NCI-H774 (cell line): ENCODE data around the gene MMP8.
"Not testable (repeated sequence)": the region's sequence is repeated elsewhere in the genome, so short reads cannot be mapped to it uniquely, and the experiment has no call there.

ENCODE experiments used
- DNase-seq: peaks from one replicate; lab custom pipeline; 2025; lab: John Stamatoyannopoulos, UW

The MMP8 gene

DNA sequence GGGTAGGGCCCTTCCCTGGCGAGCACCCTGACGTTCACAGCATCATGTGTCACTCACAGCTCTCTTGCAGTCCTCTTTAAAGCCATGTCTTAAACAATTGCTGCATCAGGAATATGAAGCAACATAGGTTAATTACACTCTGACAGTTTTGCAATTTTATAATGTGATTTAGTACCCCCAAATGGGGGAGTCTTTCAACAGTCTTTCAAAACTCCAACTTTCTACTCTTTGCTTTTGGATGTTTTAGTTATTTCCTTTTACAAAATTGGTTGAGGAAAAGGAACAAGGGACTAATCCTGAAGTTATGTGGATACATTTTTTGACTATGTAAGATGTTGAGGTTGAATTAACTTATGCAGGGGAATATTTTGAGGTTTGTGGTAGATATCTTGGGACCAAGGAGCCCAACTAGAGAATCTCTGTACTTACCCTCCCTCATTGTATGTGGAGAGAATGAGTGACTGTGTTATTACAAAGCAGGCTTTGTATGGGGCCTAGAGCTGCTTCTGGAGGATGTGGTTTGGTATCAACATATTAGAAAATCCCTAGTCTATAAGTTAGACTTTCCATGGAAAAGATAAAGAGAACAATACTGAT lies at the start of gene MMP8:
Gene MMP8 (minus strand): TSS at position 51 of the 597 bp plus-strand sequence. CDS start 99 bp downstream, outside the sequence.
- DNase-seq = no peak

- no peak for DNase-seq
Observed at GRCh38 chr11:102773386-102773785, 48.6 kb upstream of the MMP8 start.

- DNase-seq = no peak
Observed at GRCh38 chr11:102771351-102771750, 46.6 kb upstream of the MMP8 start.

DNA sequence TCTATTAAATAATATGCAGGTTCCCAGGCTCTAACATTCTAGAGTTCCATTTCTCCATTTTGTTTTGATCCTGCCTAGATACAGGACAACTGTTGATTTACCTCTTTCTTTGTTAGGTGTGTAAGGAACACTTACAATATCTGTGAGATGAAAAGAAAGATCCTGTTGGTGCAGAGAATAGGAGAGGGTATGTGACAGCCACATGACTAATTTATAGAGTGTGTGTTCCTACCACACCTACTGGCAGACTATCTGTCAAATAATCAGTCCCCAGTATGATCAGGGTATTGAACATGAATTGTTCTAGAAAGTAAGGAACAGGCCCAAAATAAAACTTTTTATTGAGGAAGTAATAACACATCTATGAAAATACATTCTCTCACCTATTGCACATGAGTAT lies 45.4 kb upstream of the MMP8 start:
- DNase-seq = no peak

DNA sequence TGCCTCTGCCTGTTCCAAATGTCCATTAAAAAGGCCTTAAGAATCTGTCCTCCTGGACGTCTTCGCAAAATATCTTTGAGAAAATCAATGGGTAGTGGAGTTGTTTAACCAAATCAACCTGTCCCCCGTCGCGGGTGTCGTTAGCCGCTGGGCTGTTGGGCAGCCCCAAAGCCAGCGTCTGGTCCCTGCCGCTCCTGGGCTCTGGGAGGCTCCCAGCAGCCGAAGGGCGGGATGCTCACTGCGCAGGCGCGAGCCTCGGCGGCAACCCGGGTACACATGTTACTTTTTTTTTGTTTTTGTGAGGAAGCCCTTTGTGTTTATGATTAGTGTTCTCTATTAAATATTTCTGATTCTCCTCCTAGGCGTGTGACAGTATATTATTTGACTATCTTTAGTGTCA lies 43.0 kb upstream of the MMP8 start:
- DNase-seq = no peak

- DNase-seq = no peak
Observed at GRCh38 chr11:102763440-102763839, 38.7 kb upstream of the MMP8 start.

- DNase-seq = no peak
Observed at GRCh38 chr11:102762361-102762767, 37.6 kb upstream of the MMP8 start.

GRCh38 chr11:102761646-102762238 lies 37.0 kb upstream of the MMP8 start:
- no peak for DNase-seq

DNA sequence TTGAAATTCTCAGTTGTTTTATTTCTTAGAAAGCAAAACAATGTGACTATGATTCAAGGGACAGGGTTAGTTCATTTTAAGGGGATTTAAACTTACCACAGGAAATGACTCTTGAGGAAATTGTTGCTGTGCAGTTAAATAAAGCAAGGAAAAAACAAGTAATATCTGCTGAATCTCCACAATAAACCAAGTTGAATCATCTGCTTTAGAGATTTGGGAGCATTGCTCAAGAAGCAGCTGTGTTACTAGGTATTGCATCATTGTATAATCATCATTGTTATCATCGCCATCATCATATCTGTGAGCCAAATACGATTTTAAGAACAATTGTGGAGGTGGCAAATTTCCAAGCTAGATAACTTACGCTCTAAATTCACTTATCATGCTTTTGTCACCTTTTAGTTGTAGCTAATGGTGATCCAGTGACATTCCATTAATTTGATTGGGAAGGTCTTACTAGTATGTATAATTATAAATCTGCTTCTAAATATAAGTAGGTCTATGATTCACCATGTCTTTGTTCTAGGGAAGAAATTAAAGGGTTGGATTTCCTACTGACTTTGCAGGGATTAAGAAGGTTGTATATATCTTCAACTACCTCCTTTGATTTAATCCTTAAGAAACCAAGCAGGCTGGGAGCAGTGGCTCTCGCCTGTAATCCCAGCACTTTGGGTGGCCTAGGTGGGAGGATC lies 35.7 kb upstream of the MMP8 start:
- no peak for DNase-seq

GRCh38 chr11:102757823-102758549 lies 33.2 kb upstream of the MMP8 start:
- DNase-seq = no peak

- no peak for DNase-seq
Observed at GRCh38 chr11:102753267-102753666, 28.5 kb upstream of the MMP8 start.

DNA sequence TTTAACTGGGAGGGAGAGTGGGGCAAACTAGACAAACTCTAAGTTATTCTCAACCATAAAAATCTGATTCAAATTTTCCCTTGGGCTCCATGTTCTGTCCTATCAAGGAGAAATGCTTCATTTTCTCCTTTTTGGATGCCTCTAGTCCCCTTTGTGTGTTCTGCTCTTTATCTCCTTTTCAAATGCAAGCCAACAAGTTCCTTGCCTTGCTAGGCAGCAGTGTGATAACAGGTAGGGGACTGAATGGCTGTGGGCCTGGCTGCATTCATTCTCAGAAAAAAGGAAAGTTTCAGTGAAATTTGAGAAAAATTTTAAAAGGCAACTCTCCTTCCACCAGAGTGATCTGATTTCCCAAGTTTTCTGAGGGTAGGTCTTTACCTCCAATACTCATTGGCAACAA lies 26.9 kb upstream of the MMP8 start:
- no peak for DNase-seq

DNA sequence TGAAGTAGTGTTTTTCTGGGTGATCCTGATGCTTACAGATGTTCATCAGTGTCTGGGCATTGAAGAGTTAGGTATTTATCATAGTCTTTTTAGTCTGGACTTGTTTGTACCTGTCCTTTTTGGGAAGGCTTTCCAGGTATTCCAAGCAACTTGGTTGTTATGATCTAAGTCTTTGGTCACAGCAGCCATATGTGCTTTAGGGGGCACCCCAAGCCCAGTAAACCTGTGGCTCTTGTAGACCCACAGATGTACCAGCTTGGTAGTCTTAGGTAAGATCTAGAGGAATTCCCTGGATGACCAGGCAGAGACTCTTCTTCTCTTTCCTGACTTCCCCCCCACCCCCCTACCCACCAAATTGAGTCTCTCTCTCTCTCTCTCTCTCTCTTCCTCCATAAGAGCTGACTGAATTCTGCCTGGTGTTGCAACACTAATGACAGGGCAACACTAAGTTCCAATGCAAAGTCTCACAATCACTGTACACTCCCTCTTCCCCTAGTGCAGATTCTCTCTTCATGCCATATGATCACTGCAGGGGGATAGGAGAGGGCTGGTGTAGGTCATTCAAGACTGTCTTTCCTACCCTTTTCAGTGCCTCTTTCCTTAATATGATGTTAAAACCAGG lies 24.5 kb upstream of the MMP8 start:
- DNase-seq = no peak

- not testable (repeated sequence) for DNase-seq
Observed at GRCh38 chr11:102746746-102747578, 22.2 kb upstream of the MMP8 start.

GRCh38 chr11:102734650-102735049 lies 9.9 kb upstream of the MMP8 start:
- DNase-seq = no peak

GRCh38 chr11:102733232-102733875 lies 8.6 kb upstream of the MMP8 start:
- DNase-seq = peak; percentile 72

GRCh38 chr11:102730944-102731343 lies 6.2 kb upstream of the MMP8 start:
- not testable (repeated sequence) for DNase-seq

GRCh38 chr11:102729849-102730815 lies 5.4 kb upstream of the MMP8 start:
- DNase-seq = no peak

DNA sequence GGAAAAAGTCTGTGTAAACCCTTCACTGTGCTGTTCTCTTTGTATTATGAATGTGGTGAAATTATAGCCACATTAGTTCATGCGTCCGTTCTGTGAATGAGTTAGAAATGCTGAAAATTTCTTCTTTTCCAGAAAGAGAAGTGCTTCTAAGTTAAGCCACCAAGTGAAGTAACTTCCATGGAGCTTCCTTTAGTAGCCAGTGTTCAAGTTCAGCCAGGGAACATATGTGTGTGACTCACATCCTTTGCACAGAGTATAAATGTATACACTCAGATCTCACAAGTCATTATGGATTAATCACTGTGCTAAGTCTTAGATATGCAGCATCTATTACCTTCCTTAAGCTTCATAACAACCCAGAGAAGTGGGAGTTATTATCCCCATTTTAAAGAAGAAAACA lies 3.1 kb upstream of the MMP8 start:
- no peak for DNase-seq

DNA sequence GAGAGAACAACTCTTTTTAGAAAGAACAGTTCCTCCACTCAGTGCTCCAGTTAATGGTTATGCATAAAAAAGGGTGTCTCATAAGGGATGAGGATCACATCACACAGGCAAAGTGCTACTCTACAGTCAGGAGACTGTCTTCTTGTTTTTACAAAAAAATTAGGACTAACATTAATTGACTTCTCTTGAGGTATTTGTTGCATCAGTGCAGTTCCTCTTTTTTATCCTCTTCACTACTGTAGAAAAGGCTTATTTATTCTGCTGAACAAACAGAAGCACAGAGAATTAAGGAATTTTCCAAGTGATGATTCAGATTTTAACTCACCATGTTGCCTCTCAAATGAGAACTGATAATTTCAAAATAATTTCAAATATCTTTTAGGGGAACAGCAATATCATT lies 1.9 kb downstream of the MMP8 start:
- no peak for DNase-seq
